B cell (primary cell): Measurements from ENCODE around the gene AQP11.

Experiments
- EZH2 ChIP-seq: IDR thresholded peaks from 2 replicates; pipeline ENCODE4 v1.6.1; 2012; ENCODE audit warnings: borderline replicate concordance, low read depth, mild to moderate bottlenecking, moderate library complexity, low read length; ENCODE audit not compliant: insufficient read depth, poor library complexity, severe bottlenecking
- TF ChIP-seq, protein P1 (sequence below): fragments of 200-600 bp; IDR thresholded peaks from one replicate; pipeline ENCODE4 v1.8.0; 2022; ENCODE audit warnings: antibody characterized with exemption, mild to moderate bottlenecking

DNA sequence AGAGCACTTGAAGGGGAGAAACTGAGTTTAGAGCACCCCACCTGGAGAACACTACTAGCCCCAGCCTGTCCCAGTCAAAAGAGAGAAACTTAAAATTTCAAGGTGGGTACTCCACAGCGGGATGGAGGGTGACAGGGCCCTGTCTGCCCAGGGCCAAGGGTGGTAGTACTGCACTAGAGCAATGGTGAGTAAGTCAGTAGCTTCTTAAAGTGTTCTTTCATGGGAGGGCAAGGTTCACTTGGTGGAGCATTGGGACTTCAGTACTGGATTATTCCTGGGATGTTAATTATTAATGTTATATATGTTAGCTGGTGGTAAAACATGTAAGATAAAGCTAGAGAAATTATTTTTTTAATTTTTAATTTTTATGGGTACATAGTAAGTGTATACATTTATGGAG is 28.5 kb upstream of the AQP11 start:
- TF ChIP-seq, protein P1, sequence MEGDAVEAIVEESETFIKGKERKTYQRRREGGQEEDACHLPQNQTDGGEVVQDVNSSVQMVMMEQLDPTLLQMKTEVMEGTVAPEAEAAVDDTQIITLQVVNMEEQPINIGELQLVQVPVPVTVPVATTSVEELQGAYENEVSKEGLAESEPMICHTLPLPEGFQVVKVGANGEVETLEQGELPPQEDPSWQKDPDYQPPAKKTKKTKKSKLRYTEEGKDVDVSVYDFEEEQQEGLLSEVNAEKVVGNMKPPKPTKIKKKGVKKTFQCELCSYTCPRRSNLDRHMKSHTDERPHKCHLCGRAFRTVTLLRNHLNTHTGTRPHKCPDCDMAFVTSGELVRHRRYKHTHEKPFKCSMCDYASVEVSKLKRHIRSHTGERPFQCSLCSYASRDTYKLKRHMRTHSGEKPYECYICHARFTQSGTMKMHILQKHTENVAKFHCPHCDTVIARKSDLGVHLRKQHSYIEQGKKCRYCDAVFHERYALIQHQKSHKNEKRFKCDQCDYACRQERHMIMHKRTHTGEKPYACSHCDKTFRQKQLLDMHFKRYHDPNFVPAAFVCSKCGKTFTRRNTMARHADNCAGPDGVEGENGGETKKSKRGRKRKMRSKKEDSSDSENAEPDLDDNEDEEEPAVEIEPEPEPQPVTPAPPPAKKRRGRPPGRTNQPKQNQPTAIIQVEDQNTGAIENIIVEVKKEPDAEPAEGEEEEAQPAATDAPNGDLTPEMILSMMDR, result no peak
- TF ChIP-seq EZH2, result no peak
